DND-41 (cell line): ENCODE measurements around the gene RCBTB1.

Source experiments
- ATAC-seq: fragments of 200-7000 bp; cut with Tn5 transposase; 3 replicates; pipeline ENCODE4 v1.9.1; 2021; ENCODE audit warnings: low read depth; ENCODE audit not compliant: insufficient read depth
- DNase-seq: peaks from one replicate; pipeline ENCODE4 v3.0.0-alpha.2; 2020
- H2AFZ ChIP-seq: 2 replicates; pipeline ENCODE4 v1.6.0; 2012; ENCODE audit warnings: low read depth, low read length
- H3K27ac ChIP-seq: 2 replicates; pipeline ENCODE4 v1.5.1; 2012; ENCODE audit warnings: low read length, inconsistent platforms
- H3K27me3 ChIP-seq: fragments of 200-600 bp; sonication (generic); 2 replicates; pipeline ENCODE4 v1.6.0; 2012; ENCODE audit warnings: low read length, mild to moderate bottlenecking, inconsistent platforms; ENCODE audit not compliant: insufficient read depth, poor library complexity
- H3K36me3 ChIP-seq: 2 replicates; pipeline ENCODE4 v1.5.1; 2012; ENCODE audit warnings: low read length, inconsistent platforms; ENCODE audit not compliant: insufficient read depth
- H3K4me1 ChIP-seq: 2 replicates; pipeline ENCODE4 v1.5.1; 2012; ENCODE audit warnings: mild to moderate bottlenecking, low read length; ENCODE audit not compliant: insufficient read depth
- H3K4me2 ChIP-seq: 2 replicates; pipeline ENCODE4 v1.6.0; 2012; ENCODE audit warnings: mild to moderate bottlenecking, moderate library complexity, low read length, inconsistent platforms; ENCODE audit not compliant: insufficient read depth
- H3K4me3 ChIP-seq, 2 experiments: fragments of 200-600 bp in 1 of 2; shearing (Covaris generic) in 1 of 2; 2 replicates each; pipeline ENCODE4 v1.5.1; 2012 to 2016; ENCODE audit warnings: inconsistent platforms in 2 of 2, low read length in 2 of 2, mild to moderate bottlenecking in 2 of 2, low read depth in 1 of 2, moderate library complexity in 1 of 2
- H3K79me2 ChIP-seq: 2 replicates; pipeline ENCODE4 v1.6.0; 2012; ENCODE audit warnings: low read length, inconsistent platforms; ENCODE audit not compliant: insufficient read depth
- H3K9ac ChIP-seq: 2 replicates; pipeline ENCODE4 v1.6.0; 2012; ENCODE audit warnings: low read depth, mild to moderate bottlenecking, inconsistent platforms, low read length, moderate library complexity
- H3K9me3 ChIP-seq: 2 replicates; pipeline ENCODE4 v1.5.1; 2012; ENCODE audit warnings: low read length, moderate library complexity, mild to moderate bottlenecking, inconsistent platforms; ENCODE audit not compliant: insufficient read depth, severe bottlenecking
- H4K20me1 ChIP-seq: 2 replicates; pipeline ENCODE4 v1.6.0; 2012; ENCODE audit warnings: low read length; ENCODE audit not compliant: insufficient read depth
- CTCF ChIP-seq: IDR thresholded peaks from 2 replicates; pipeline ENCODE4 v1.5.1; 2012; ENCODE audit warnings: borderline replicate concordance, low read length, moderate library complexity, mild to moderate bottlenecking; ENCODE audit not compliant: poor library complexity, severe bottlenecking; ENCODE audit errors: extremely low read depth
- EZH2 ChIP-seq: IDR thresholded peaks from 3 replicates; pipeline ENCODE4 v1.6.1; 2012; ENCODE audit warnings: borderline replicate concordance, low read depth, mild to moderate bottlenecking, moderate library complexity, low read length, inconsistent platforms; ENCODE audit not compliant: severe bottlenecking

The RCBTB1 gene

GRCh38 chr13:49554387-49554786 lies 31.0 kb downstream of the RCBTB1 start:
- DNase-seq (no peak), ATAC-seq (no peak)
- TF ChIP-seq EZH2 (no peak), CTCF (no peak)
- Histone ChIP-seq H3K4me1 (no peaks in the 10 kb centered on the region), H3K4me2 (no peak overlapping the region), H3K27ac (no peak overlapping the region), H2AFZ (no peak overlapping the region), H3K27me3 (no peaks in the 10 kb centered on the region), H3K9me3 (no peaks in the 10 kb centered on the region), H3K9ac (no peak overlapping the region), H3K4me3 (no peak overlapping the region), H4K20me1 (no peaks in the 10 kb centered on the region), H3K79me2 (no peaks in the 10 kb centered on the region), H3K36me3 (peaks cover 79% of the 10 kb centered on the region)

- Histone ChIP-seq H3K36me3 (peaks cover 79% of the 10 kb centered on the region), H3K9me3 (no peaks in the 10 kb centered on the region), H3K79me2 (no peaks in the 10 kb centered on the region)
Observed at GRCh38 chr13:49553888-49554287, 31.5 kb downstream of the RCBTB1 start.

GRCh38 chr13:49550942-49551644 lies 34.3 kb downstream of the RCBTB1 start:
- no peak overlapping the region for H3K4me3 ChIP-seq
- H3K79me2 ChIP-seq = no peaks in the 10 kb centered on the region
- H3K4me1 ChIP-seq = no peaks in the 10 kb centered on the region
- H3K9me3 ChIP-seq = no peaks in the 10 kb centered on the region
- no peak overlapping the region for H2AFZ ChIP-seq
- no peaks in the 10 kb centered on the region for H4K20me1 ChIP-seq
- TF ChIP-seq EZH2 (no peak), CTCF (no peak)
- ATAC-seq (no peak), DNase-seq (no peak)
- H3K27ac ChIP-seq = no peak overlapping the region
- H3K36me3 ChIP-seq = peaks cover 80% of the 10 kb centered on the region
- H3K27me3 ChIP-seq = no peaks in the 10 kb centered on the region
- no peak overlapping the region for H3K9ac ChIP-seq
- no peak overlapping the region for H3K4me2 ChIP-seq

More at GRCh38 chr13:49553888-49554287, 31.5 kb downstream of the RCBTB1 start:
- no peak overlapping the region for H2AFZ ChIP-seq
- H3K4me2 ChIP-seq = no peak overlapping the region
- no peak overlapping the region for H3K4me3 ChIP-seq
- H3K27me3 ChIP-seq = no peaks in the 10 kb centered on the region
- H3K4me1 ChIP-seq = no peaks in the 10 kb centered on the region
- H3K27ac ChIP-seq = no peak overlapping the region
- TF ChIP-seq EZH2 = no peak
- no peak for TF ChIP-seq CTCF
- H4K20me1 ChIP-seq = no peaks in the 10 kb centered on the region
- ATAC-seq (no peak), DNase-seq (no peak)
- H3K9ac ChIP-seq = no peak overlapping the region
